Kidney (tissue), 14 donors: Measurements from ENCODE around the gene ACO2. TPM values are rescaled to one million over a fixed set of nuclear protein-coding genes. Genes with fewer than 3 reads are reported as not detected.
A peak's percentile ranks its signal among the peaks of the same experiment; 100 is the strongest.
"Not testable (repeated sequence)": the region's sequence is repeated elsewhere in the genome, so short reads cannot be mapped to it uniquely, and the experiment has no call there.

Experiments used
- DNase-seq, 5 donors: peaks; one replicate each; pipeline ENCODE4 v3.0.0-alpha.2; 2013 to 2020
- FAIRE-seq: peaks from 2 replicates; lab custom pipeline; 2012; peaks lifted over from hg19 to GRCh38; lab: Jason Lieb, UNC
- H3K27ac ChIP-seq, 2 donors: one replicate each; pipeline ENCODE4 v1.7.0; 2013; ENCODE audit warnings: low read depth in 2 of 2, low read length in 2 of 2, inconsistent platforms in 1 of 2
- H3K27me3 ChIP-seq: one replicate; pipeline ENCODE4 v1.7.1; 2013; ENCODE audit warnings: low read length, inconsistent platforms; ENCODE audit not compliant: control insufficient read depth, insufficient read depth
- H3K36me3 ChIP-seq, 3 donors: one replicate each; pipeline versions ENCODE4 v1.7.0 to v1.7.1; 2013; ENCODE audit warnings: low read length in 3 of 3, control low read depth in 1 of 3, inconsistent platforms in 1 of 3; ENCODE audit not compliant: insufficient read depth in 3 of 3, control insufficient read depth in 2 of 3
- H3K4me1 ChIP-seq, 3 donors: one replicate each; pipeline versions ENCODE4 v1.7.0 to v1.7.1; 2013; ENCODE audit warnings: low read length in 3 of 3, inconsistent platforms in 1 of 3, low read depth in 1 of 3; ENCODE audit not compliant: control insufficient read depth in 2 of 3, insufficient read depth in 2 of 3
- H3K4me3 ChIP-seq, 3 donors: one replicate each; pipeline versions ENCODE4 v1.7.0 to v1.8.1; 2013; ENCODE audit warnings: low read length in 3 of 3, control low read depth in 1 of 3, inconsistent platforms in 1 of 3
- H3K9ac ChIP-seq, 3 donors: one replicate each; pipeline versions ENCODE4 v1.7.0 to v1.7.1; 2013; ENCODE audit warnings: low read length in 3 of 3, control low read depth in 1 of 3, inconsistent platforms in 1 of 3
- H3K9me3 ChIP-seq, 3 donors: one replicate each; pipeline versions ENCODE4 v1.7.0 to v1.7.1; 2013; ENCODE audit warnings: low read length in 3 of 3, control low read depth in 1 of 3, inconsistent platforms in 1 of 3; ENCODE audit not compliant: control insufficient read depth in 2 of 3, insufficient read depth in 1 of 3
- intact Hi-C: fragments of 100-400 bp; cut with DNase I; formaldehyde crosslinking; loops from one replicate; pipeline ENCODE4 v1.11.1; 2022
- polyA plus RNA-seq: library from polyadenylated mRNA; stranded (reverse); fragments of 350-450 nt; fragmentation: Illumina TruSeq; extraction: RNeasy Lipid Tissue Mini Kit (QIAGEN cat#74804); gene quantifications from one replicate; pipeline ENCODE4 v1.2.3, GENCODE V29; 2014; ENCODE audit warnings: low read depth, low replicate concordance; ENCODE audit not compliant: insufficient read depth
- total RNA-seq: library from RNA; stranded (reverse); fragmentation: NEBNext Ultra II Directional; extraction: Animal tissue kit (Norgen Biotek cat#: 25700); gene quantifications from one replicate; pipeline ENCODE4 v1.2.1, GENCODE V29; 2021
- TF ChIP-seq, protein P1 (sequence below): IDR thresholded peaks from 3 replicates; pipeline ENCODE4 v1.5.1; 2012; ENCODE audit warnings: mild to moderate bottlenecking, moderate library complexity, borderline replicate concordance; ENCODE audit not compliant: insufficient read depth; ENCODE audit errors: extremely low read depth
- donor health status: control.
- donor health status: control.
- donor health status: control.
- donor health status: control.
- donor health status: control.
- donor health status: DM: yes; HTN: yes; CAD: no.
- donor health status: Normal renal cell carcinoma (clear cell type).

ACO2 gene
- total and polyA plus RNA-seq, 2 donors from 2014 or later, result 119 to 262 TPM

DNA sequence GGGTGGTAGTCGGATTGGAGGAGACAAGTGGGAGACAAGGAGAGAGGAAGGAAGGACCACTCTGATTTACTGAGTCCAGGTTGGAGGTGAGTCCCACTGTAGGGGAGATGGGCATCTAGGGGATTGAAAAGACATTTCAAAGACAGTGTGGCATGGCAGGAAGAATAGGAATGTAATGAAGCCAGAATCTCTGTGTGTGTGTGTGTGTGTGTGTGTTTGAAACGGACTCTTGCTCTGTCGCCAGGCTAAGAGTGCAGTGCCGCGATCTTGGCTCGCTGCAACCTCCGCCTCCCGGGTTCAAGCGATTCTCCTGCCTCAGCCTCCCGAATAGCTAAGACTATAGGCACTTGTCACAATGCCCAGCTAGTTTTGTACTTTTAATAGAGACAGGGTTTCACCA, 87.6 kb downstream of the ACO2 start:
- no peaks in the 10 kb centered on the region for H3K9me3 ChIP-seq
- no peak overlapping the region for H3K4me3 ChIP-seq
- TF ChIP-seq, protein P1, sequence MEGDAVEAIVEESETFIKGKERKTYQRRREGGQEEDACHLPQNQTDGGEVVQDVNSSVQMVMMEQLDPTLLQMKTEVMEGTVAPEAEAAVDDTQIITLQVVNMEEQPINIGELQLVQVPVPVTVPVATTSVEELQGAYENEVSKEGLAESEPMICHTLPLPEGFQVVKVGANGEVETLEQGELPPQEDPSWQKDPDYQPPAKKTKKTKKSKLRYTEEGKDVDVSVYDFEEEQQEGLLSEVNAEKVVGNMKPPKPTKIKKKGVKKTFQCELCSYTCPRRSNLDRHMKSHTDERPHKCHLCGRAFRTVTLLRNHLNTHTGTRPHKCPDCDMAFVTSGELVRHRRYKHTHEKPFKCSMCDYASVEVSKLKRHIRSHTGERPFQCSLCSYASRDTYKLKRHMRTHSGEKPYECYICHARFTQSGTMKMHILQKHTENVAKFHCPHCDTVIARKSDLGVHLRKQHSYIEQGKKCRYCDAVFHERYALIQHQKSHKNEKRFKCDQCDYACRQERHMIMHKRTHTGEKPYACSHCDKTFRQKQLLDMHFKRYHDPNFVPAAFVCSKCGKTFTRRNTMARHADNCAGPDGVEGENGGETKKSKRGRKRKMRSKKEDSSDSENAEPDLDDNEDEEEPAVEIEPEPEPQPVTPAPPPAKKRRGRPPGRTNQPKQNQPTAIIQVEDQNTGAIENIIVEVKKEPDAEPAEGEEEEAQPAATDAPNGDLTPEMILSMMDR, result no peak
- H3K36me3 ChIP-seq, result no peaks in the 10 kb centered on the region
- no peak overlapping the region for H3K9ac ChIP-seq
- no peak for DNase-seq
- peaks cover 0 to 12% (median 6%) of the 10 kb centered on the region in 3 donors for H3K4me1 ChIP-seq
- no peak overlapping the region for H3K27ac ChIP-seq
- intact Hi-C loops, result no loop called here
- no peak for FAIRE-seq
- no peaks in the 10 kb centered on the region for H3K27me3 ChIP-seq

DNA sequence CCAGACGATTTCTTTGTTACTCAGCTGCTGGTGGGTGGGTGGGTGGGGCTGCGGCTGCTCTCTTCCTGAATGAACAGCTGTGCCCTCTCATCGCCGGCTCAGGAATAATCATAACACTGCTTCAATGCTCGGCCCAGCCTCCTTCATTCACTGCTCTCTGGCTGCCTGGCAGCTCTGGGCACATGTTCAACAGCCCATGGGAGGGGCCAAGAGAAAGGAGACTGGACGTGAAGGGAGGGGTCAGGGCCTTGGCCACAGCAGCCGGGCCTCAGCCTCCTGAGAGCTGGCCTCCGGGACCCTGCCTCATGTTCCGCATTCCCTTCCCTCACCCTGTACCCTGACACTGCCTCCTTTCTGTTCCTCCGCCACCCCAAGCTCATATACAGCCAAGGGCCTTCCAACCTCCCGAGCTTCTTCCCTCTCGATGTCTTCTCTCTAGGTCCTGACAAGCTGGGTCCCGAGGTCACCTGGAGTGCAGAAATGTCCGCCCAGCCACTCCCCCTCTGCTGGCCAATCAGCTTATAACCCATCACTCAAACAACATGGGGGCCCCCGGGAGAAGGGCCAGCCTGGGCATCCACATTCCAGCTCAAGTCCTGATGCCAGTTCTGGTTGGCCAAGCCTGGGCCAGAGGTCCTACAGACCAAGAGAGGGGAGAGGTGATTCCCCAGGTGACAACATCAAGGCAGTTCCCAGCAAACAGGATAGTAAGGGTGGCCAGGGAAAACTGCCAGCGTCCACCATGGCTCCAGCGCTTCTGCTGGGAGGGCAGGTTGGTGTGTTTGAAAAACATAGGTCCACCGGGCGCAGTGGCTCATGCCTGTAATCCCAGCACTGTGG, 88.7 kb downstream of the ACO2 start:
- intact Hi-C loops, result no loop called here
- Histone ChIP-seq H3K4me1 (peaks cover 0 to 11% (median 7%) of the 10 kb centered on the region in 3 donors), H3K9me3 (no peaks in the 10 kb centered on the region), H3K36me3 (no peaks in the 10 kb centered on the region), H3K27me3 (no peaks in the 10 kb centered on the region), H3K4me3 (no peak overlapping the region), H3K9ac (no peak overlapping the region), H3K27ac (peak overlapping the region; percentile 5 to 76)
- TF ChIP-seq, protein P1, result no peak
- FAIRE-seq (no peak), DNase-seq (peak; percentile 69 to 95 (median 80))

DNA sequence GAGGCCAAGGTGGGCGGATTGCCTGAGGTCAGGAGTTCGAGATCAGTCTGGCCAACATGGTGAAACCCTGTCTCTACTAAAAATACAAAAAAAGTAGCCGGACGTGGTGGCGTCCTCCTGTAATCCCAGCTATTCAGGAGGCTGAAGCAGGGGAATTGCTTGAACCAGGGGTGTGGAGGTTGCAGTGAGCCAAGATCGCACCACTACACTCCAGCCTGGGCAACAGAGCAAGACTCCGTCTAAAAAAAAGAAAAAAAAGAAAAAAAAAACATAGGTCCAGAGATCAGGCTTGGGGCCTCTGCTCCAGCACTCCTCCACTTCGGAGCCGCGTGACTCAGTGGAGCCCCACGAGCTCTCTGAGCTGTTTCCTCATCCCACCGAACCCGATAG, 89.3 kb downstream of the ACO2 start:
- H3K27me3 ChIP-seq, H3K36me3 ChIP-seq, H3K9ac ChIP-seq, DNase-seq, intact Hi-C loops, H3K4me3 ChIP-seq, H3K9me3 ChIP-seq, FAIRE-seq: not testable (repeated sequence)
- peak overlapping the region; percentile 5 to 76 for H3K27ac ChIP-seq
- H3K4me1 ChIP-seq, result peaks cover 0 to 16% (median 13%) of the 10 kb centered on the region in 3 donors

DNA sequence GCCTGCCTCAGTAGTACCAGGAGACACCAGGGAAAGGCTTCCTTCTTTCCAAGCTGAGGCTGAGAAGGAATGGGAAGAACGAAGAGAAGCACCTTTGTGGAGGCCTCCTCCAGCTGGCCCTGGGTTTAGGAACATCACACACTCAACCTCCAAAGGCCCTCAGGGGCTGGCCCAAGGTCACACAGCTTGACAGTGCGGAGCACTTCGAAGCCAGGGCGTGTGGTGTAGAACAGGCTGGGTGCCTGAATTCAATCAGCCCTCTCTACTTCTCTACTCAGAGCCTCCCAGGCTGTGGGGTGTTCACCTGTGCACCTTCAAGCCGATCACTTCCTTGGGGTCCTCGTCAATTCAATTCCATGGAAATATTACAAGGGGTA, 91.2 kb downstream of the ACO2 start:
- Histone ChIP-seq H3K9ac (peak overlapping the region in 1 of 3 donors; percentile 89), H3K9me3 (no peaks in the 10 kb centered on the region), H3K4me3 (peak overlapping the region in 2 of 3 donors; percentile 62 to 88), H3K27ac (peak overlapping the region; percentile 20 to 92), H3K27me3 (no peaks in the 10 kb centered on the region), H3K4me1 (peaks cover 0 to 21% (median 15%) of the 10 kb centered on the region in 3 donors), H3K36me3 (no peaks in the 10 kb centered on the region)
- TF ChIP-seq, protein P1, result no peak
- FAIRE-seq (no peak), DNase-seq (peak in 1 of 5 donors; percentile 20)
- intact Hi-C loops, result no loop called here
